HG03103 (cell line): ENCODE data around the gene UBE2D3.

Experiments used
- ATAC-seq: cut with Tn5 transposase; IDR thresholded peaks from one replicate; pipeline ENCODE4 v1.9.1; 2021; ENCODE audit warnings: low read depth; ENCODE audit not compliant: unreplicated experiment

The UBE2D3 gene

DNA sequence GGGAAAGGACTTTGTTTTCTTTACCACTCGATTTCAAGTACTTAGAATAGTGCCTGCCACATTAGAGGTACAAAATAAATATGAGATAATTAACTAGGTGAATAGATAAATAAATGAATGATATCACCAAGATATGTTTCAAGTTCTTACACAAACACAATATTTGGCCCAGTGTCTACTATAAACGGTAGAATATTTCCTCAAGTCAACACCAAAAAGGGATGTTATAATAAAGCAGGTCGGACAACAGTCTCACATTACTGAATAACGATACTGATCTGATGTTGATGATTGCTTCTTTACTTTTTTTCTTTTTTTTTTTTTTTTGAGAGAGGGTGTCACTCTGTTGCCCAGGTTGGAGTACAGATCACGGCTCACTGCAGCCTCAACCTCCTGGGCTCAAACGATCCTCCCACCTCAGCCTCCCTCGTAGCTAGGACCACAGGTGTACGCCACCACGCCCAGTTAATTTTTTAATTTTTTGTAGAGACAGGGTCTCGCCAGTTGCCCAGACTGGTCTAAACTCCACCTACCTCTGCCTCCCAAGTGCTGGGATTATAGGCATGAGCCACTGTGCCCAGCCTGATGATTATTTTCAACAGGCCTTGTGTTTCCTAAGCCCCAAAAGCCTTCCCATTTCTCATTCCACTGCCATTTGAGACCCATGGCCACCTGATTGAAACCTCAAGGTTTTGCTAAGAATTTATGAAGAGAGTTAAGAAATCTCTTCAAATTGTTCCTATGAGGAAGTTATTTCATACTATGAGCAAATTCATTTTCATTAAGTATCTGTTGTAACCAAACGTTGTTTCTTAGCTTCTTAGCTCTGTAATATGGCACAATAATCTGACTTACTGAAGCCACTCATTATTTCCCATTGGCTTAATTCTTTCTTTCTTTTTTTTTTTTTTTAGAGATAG, 68.8 kb downstream of the UBE2D3 start:
- ATAC-seq: no peak

DNA sequence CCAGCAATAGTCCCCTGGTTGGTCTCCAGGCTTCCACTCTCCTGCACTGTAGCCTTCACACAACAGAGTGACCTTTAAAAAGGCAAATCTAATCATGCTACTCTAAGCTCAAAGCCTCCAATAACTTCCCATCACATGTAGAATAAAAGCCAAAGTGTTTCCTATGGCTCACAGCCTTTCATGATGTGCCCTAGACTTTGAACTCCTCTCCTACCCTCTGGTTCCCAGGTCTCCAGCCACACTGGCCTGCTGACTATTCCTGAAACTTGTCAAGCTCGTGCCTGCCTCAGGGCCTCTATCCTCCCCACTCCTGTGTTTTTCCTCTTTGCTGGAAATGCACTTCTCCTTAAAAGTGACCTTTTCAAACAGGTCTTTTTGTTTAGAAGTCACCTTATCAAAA, 69.7 kb downstream of the UBE2D3 start:
- no peak for ATAC-seq

DNA sequence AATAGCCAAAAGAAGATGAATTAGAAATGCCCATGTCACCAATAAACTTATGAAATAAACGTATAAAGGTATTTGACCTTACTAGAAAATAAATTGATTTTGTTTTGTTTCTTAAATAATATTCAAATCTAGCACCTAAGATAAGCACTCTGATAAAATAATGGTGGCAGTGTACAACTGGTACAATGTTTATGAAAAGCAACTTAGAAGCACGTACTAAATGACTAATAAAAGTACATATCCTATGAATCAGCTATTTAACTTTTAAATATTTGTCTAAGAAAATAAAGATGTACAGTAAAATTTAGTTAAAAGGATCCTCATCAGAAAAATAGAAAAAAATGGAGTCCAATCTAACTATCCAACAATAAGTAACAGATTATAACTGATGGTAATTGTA, 73.3 kb downstream of the UBE2D3 start:
- ATAC-seq: no peak

DNA sequence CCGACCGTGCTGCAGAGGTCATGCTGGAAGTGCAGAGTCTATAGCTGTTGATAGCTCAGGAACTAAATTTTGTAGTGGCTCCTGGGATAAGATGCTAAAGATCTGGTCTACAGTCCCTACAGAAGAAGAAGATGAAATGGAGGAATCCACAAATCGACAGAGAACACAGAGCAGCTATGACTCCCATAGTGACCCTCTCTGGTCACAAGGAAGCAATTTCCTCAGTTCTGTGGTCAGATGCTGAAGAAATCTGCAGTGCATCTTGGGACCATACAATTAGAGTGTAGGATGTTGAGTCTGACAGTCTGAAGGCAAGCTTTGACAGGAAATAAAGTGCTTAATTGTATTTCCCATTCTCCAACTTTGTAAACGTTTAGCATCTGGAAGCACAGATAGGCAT, 75.4 kb downstream of the UBE2D3 start:
- no peak for ATAC-seq
